Endothelial cell of umbilical vein (primary cell): Measurements from ENCODE around the gene CAPN12. TPM values are rescaled to one million over a fixed set of nuclear protein-coding genes. Genes with fewer than 3 reads are reported as not detected.

ENCODE experiments used
- BruUV-seq: library from RNA; stranded (reverse); fragments of 400-500 nt; replicated peaks from 2 replicates; lab custom pipeline; 2021; lab: Mats Ljungman, UMichigan
- CTCF ChIA-PET: fragments of 300-600, 350-600 bp; sonication (Branson Sonifier 250); formaldehyde crosslinking; loops from one replicate; lab custom pipeline; 2021; ENCODE audit warnings: antibody characterized with exemption, inconsistent platforms; lab: Charles Lee
- POLR2A ChIA-PET: fragments of 300-600, 350-600 bp; sonication (Branson Sonifier 250); formaldehyde crosslinking; loops from one replicate; lab custom pipeline; 2021; ENCODE audit warnings: antibody characterized with exemption, inconsistent platforms; lab: Charles Lee
- DNase-seq: peaks from one replicate; pipeline ENCODE4 v3.0.0-alpha.2; 2011; ENCODE audit warnings: low read depth, low spot score
- FAIRE-seq: peaks from 2 replicates; lab custom pipeline; 2011; peaks lifted over from hg19 to GRCh38; lab: Jason Lieb, UNC
- H2AFZ ChIP-seq: 2 replicates; pipeline ENCODE4 v1.6.0; 2012; ENCODE audit warnings: low read depth, low read length, control low read depth, inconsistent platforms
- H3K27ac ChIP-seq: 2 replicates; pipeline ENCODE4 v1.5.1; 2011; ENCODE audit warnings: low read depth, mild to moderate bottlenecking, control low read depth, low read length, moderate library complexity; ENCODE audit not compliant: insufficient read depth
- H3K27me3 ChIP-seq, 2 experiments: 2 replicates each; pipeline versions ENCODE4 v1.6.0 to v1.6.1; 2011; ENCODE audit warnings: low read length in 2 of 2, mixed read lengths in 1 of 2; ENCODE audit not compliant: control insufficient read depth in 2 of 2, insufficient read depth in 2 of 2
- H3K36me3 ChIP-seq, 2 experiments: 2 replicates in 1 of 2; 3 replicates in 1 of 2; pipeline ENCODE4 v1.5.1; 2011; ENCODE audit warnings: low read length in 2 of 2, mild to moderate bottlenecking in 1 of 2, moderate library complexity in 1 of 2; ENCODE audit not compliant: control insufficient read depth in 2 of 2, insufficient read depth in 2 of 2; ENCODE audit errors: extremely low read depth in 1 of 2
- H3K4me1 ChIP-seq: 3 replicates; pipeline ENCODE4 v1.5.1; 2011; ENCODE audit warnings: mild to moderate bottlenecking, low read length; ENCODE audit not compliant: control insufficient read depth, insufficient read depth; ENCODE audit errors: extremely low read depth
- H3K4me2 ChIP-seq: 2 replicates; pipeline ENCODE4 v1.6.1; 2011; ENCODE audit warnings: low read length, control low read depth, mixed read lengths; ENCODE audit not compliant: insufficient read depth
- H3K4me3 ChIP-seq, 3 experiments: fragments of 200-600 bp in 1 of 3; sonication (generic), shearing (Covaris generic) in 1 of 3; replicated peaks in 1 of 3; 2 replicates each; pipeline ENCODE4 v1.5.1; 2011 to 2016; ENCODE audit warnings: control low read depth in 3 of 3, low read length in 3 of 3, mild to moderate bottlenecking in 2 of 3, inconsistent platforms in 1 of 3, low read depth in 1 of 3, moderate library complexity in 1 of 3; ENCODE audit not compliant: insufficient read depth in 1 of 3
- H3K79me2 ChIP-seq: 2 replicates; pipeline ENCODE4 v1.6.0; 2012; ENCODE audit warnings: low read length, inconsistent platforms; ENCODE audit not compliant: control insufficient read depth, insufficient read depth
- H3K9ac ChIP-seq: replicated peaks from 2 replicates; pipeline ENCODE3; 2011; ENCODE audit warnings: low read length, control low read depth; ENCODE audit not compliant: insufficient read depth; ENCODE audit errors: extremely low read depth
- H3K9me1 ChIP-seq: replicated peaks from 3 replicates; pipeline ENCODE4 v1.6.0; 2011; ENCODE audit warnings: mild to moderate bottlenecking, low read length; ENCODE audit not compliant: control insufficient read depth, insufficient read depth; ENCODE audit errors: extremely low read depth
- H3K9me3 ChIP-seq: replicated peaks from 2 replicates; pipeline ENCODE4 v1.5.1; 2012; ENCODE audit warnings: low read length, inconsistent platforms; ENCODE audit not compliant: control insufficient read depth, insufficient read depth
- H4K20me1 ChIP-seq: replicated peaks from 2 replicates; pipeline ENCODE3; 2011; ENCODE audit warnings: mild to moderate bottlenecking, low read length; ENCODE audit not compliant: control insufficient read depth, insufficient read depth; ENCODE audit errors: extremely low read depth
- CTCF ChIP-seq, 2 donors: IDR thresholded peaks; 1 replicate in 1 of 2; 2 replicates in 1 of 2; pipeline ENCODE4 v1.5.1; 2011; ENCODE audit warnings: low read length in 2 of 2, mild to moderate bottlenecking in 2 of 2, moderate library complexity in 2 of 2, control low read depth in 1 of 2, inconsistent platforms in 1 of 2, low read depth in 1 of 2; ENCODE audit not compliant: insufficient read depth in 1 of 2; ENCODE audit errors: extremely low read depth in 1 of 2
- EZH2 ChIP-seq: IDR thresholded peaks from 2 replicates; pipeline ENCODE4 v1.6.1; 2012; ENCODE audit warnings: borderline replicate concordance, low read depth, mild to moderate bottlenecking, moderate library complexity, low read length, inconsistent platforms; ENCODE audit not compliant: severe bottlenecking
- GATA2 ChIP-seq: IDR thresholded peaks from 2 replicates; pipeline ENCODE4 v1.7.0; 2011; ENCODE audit warnings: low read depth, mild to moderate bottlenecking, moderate library complexity, mixed read lengths, low read length; ENCODE audit not compliant: insufficient read length, insufficient read depth
- JUN ChIP-seq: IDR thresholded peaks from 2 replicates; pipeline ENCODE4 v1.6.1; 2011; ENCODE audit warnings: borderline replicate concordance, low read depth; ENCODE audit not compliant: insufficient read length, insufficient read depth
- MAX ChIP-seq: IDR thresholded peaks from 2 replicates; pipeline ENCODE4 v1.6.1; 2011; ENCODE audit not compliant: insufficient read depth, insufficient read length
- MYC ChIP-seq: IDR thresholded peaks from one replicate; pipeline ENCODE4 v1.6.1; 2011; ENCODE audit warnings: mild to moderate bottlenecking, low read depth, low read length
- POLR2A ChIP-seq: IDR thresholded peaks from 2 replicates; pipeline ENCODE4 v1.6.1; 2012; ENCODE audit warnings: low read depth, mild to moderate bottlenecking, control low read depth, low read length
- POLR2AphosphoS5 ChIP-seq: IDR thresholded peaks from 2 replicates; pipeline ENCODE4 v1.6.1; 2012; ENCODE audit warnings: low read depth, mild to moderate bottlenecking, control low read depth, low read length, moderate library complexity; ENCODE audit not compliant: insufficient read depth
- dilution Hi-C: fragments of 300-500 bp; cut with MboI; formaldehyde crosslinking; loops from one replicate; pipeline ENCODE4 v1.15.0; 2019; ENCODE audit warnings: low sequenced_read_pairs; ENCODE audit not compliant: extremely low pct_ligation_motif_present
- intact Hi-C: fragments of 100-400 bp; cut with micrococcal nuclease; formaldehyde crosslinking; loops from one replicate; pipeline ENCODE4 v1.10.0; 2022
- polyA plus RNA-seq, 4 experiments: library from polyadenylated mRNA; depleted of rRNA in 3 of 4; stranded (reverse) in 3 of 4; unstranded in 1 of 4; fragments of >200 nt; gene quantifications; 2 replicates each; pipeline versions ENCODE4 v1.2.1 to v1.2.3, GENCODE V29; 2011 to 2012; ENCODE audit warnings: missing spikeins in 1 of 4
- total RNA-seq: library from RNA; stranded (reverse); gene quantifications from 2 replicates; pipeline ENCODE4 v1.2.3, GENCODE V29; 2021

Gene CAPN12
- total and polyA plus RNA-seq, 2 donors (not counting 3 experiments of a cell fraction or from before 2014, with no cell fraction given) = 0.35 TPM; not detected in 1

- no peaks in the 10 kb centered on the region for H3K79me2 ChIP-seq
- ChIA-PET CTCF (interaction anchor here (0.7 to 1.2 kb wide), 3 partner anchors 81 to 200 kb away, joined by 3 to 4 read pairs (median 3); partner anchors contain the start of genes MRPS12, NFKBIB, SARS2 and SIRT2), POLR2A (no interaction called here)
- peaks cover 12 to 38% of the 10 kb centered on the region in 2 experiments for H3K36me3 ChIP-seq
- no peak for TF ChIP-seq GATA2
- TF ChIP-seq POLR2AphosphoS5 = no peak
- TF ChIP-seq POLR2A = no peak
- no peak for TF ChIP-seq MYC
- no peak for TF ChIP-seq EZH2
- no peak for TF ChIP-seq JUN
- no peak for TF ChIP-seq CTCF (IDR thresholded peaks at IDR 0.05; ENCODE audit: extremely low read depth in 1 of 2, insufficient read depth in 1 of 2, low read depth in 1 of 2, low read length in 2 of 2)
- no peak for TF ChIP-seq MAX
- H3K27me3 ChIP-seq = no peaks in the 10 kb centered on the region
- no peak for DNase-seq
- no peak for FAIRE-seq
- intact Hi-C loops = no loop called here
- BruUV-seq = no TSS peak
- H3K9me3 ChIP-seq = no peaks in the 10 kb centered on the region
- no peak overlapping the region for H2AFZ ChIP-seq
- no peak overlapping the region for H3K9ac ChIP-seq
- no peak overlapping the region for H3K4me2 ChIP-seq
- H3K27ac ChIP-seq = no peak overlapping the region
- no peak overlapping the region for H3K4me3 ChIP-seq
- dilution Hi-C loops = no loop called here
- peaks cover 17% of the 10 kb centered on the region for H3K4me1 ChIP-seq
- H3K9me1 ChIP-seq = no peaks in the 10 kb centered on the region
- no peaks in the 10 kb centered on the region for H4K20me1 ChIP-seq
Measured at GRCh38 chr19:38730470-38730730, 13.9 kb downstream of the CAPN12 start.
